Measurements from ENCODE around the gene LPAR3.

GRCh38 chr1:84836145-84836544 is 56.9 kb downstream of the LPAR3 start:
- TF ChIP-seq EZH2 (IDR thresholded peaks at IDR 0.05; ENCODE audit: borderline replicate concordance, low read depth, low read length, poor library complexity, severe bottlenecking): no peak
- no peak for TF ChIP-seq CTCF (conservative IDR thresholded peaks at IDR 0.05; ENCODE audit: low read depth, low read length)

Measured in A673 (cell line).